ENCODE data around the gene KCNK15. TPM values are rescaled to one million over a fixed set of nuclear protein-coding genes. Genes with fewer than 3 reads are reported as not detected.
A peak's percentile ranks its signal among the peaks of the same experiment; 100 is the strongest.

Gene KCNK15
- total RNA-seq, 2 donors from 2014 or later, result 0.21 to 0.27 TPM

DNA sequence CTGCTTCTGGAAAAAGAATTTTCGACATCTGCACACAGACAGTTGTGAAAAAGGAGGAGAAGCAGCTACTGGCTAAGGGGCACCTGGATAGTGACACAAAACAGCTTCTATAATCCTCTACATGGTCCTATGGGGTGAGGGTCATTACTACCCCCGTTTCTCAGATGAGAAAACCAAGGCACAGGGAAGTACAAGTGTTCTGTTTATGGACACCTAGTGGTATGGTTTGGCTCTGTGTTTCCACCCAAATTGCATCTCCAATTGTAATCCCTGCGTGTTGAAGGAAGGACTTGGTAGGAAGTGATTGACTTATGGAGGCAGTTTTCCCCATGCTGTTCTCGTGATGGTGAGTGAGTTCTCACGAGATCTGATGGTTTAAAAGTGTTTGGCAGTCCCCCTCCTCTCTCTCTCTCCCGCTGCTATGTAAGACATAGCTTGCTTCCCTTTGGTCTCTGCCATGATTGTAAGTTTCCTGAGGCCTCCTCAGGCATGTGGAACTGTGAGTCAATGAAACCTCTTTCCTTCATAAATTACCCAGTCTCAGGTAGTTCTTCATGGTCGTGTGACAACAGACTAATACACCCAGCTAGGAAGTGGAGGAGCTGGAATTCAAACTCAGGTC is 2.5 kb upstream of the KCNK15 start:
- DNase-seq, result no peak
- no peak overlapping the region for H3K4me3 ChIP-seq
- no peak overlapping the region for H3K9ac ChIP-seq (ENCODE audit: low read depth in 2 of 2, low read length in 2 of 2)
- no peaks in the 10 kb centered on the region for H3K36me3 ChIP-seq
- H3K9me3 ChIP-seq, result no peaks in the 10 kb centered on the region
- peaks cover 16% of the 10 kb centered on the region for H3K27me3 ChIP-seq
- no peak overlapping the region for H3K27ac ChIP-seq
- no peak for TF ChIP-seq CTCF (IDR thresholded peaks at IDR 0.05)
- no peaks in the 10 kb centered on the region for H3K4me1 ChIP-seq
- intact Hi-C loops (cut with DNase I), result no loop called here

DNA sequence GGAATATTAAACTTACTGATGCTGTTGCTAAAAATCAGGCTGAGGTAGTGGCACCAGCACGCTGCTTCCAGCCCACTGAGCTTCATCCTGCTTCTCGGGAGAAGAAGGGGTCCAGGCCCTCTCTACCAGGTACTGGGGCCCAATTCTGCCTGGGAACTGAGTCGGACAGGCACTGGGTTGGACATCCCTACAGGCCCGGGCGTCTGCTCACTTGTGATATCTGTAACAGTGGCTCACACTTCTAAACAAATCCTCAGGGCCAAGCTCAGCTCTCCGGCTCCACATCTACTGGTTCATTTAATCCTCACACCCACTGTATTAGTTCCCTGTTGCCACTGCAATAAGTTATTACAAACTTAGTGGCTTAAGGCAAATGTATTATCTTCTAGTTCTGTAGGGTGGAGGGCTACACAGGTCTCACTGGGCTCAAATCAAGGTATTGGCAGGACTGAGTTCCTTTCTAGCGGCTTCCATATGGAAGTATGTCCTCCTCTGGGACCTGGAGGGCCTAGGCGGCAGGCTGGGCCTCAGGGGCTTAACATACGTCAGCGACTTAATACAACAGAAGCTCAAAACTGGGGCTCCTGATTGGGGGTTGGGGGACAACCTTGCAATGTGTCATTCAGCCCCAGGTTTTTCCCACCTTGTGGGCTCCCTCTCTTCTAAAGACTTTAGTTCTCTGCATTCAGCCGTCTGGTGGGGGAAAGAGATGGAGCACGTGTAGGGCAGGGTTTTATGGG is 1.6 kb upstream of the KCNK15 start:
- Histone ChIP-seq H3K27ac (no peak overlapping the region), H3K27me3 (peaks cover 16% of the 10 kb centered on the region), H3K36me3 (no peaks in the 10 kb centered on the region), H3K4me1 (no peaks in the 10 kb centered on the region), H3K9me3 (no peaks in the 10 kb centered on the region), H3K4me3 (no peak overlapping the region), H3K9ac (ENCODE audit: low read depth in 2 of 2, low read length in 2 of 2) (no peak overlapping the region)
- intact Hi-C loops (cut with DNase I), result no loop called here
- no peak for TF ChIP-seq CTCF (IDR thresholded peaks at IDR 0.05)
- DNase-seq, result no peak

DNA sequence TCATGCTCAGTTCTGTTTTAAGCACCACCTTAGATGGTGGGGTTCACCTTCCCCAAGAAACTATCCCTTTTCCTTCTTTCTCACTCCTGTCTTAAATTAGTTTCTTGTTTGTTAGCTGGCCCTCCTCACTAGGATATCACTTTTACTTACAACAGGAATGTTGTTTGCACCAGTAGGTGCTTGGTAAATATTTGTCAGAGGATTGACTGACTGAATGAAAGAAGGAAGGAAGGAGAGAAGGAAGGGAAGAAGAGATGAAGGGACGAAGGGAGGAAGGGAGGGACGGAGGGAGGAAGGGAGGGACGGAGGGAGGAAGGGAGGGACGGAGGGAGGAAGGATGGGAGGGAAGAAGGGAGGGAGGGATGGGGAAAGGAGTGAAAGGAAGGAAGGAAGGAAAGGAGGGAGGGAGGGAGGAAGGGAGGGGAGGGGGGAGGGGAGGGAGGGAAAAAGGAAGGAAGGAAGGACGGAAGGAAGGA is 505 bp upstream of the KCNK15 start:
- Histone ChIP-seq H3K9ac (ENCODE audit: low read depth in 2 of 2, low read length in 2 of 2) (no peak overlapping the region), H3K36me3 (no peaks in the 10 kb centered on the region), H3K9me3 (no peaks in the 10 kb centered on the region), H3K4me1 (no peaks in the 10 kb centered on the region), H3K27me3 (peaks cover 16% of the 10 kb centered on the region), H3K4me3 (no peak overlapping the region), H3K27ac (no peak overlapping the region)
- DNase-seq, result no peak
- intact Hi-C loops (cut with DNase I), result loop anchor here (5.0 kb wide), 1 partner anchor 122 kb away; no protein-coding TSS in a partner anchor
- TF ChIP-seq CTCF (IDR thresholded peaks at IDR 0.05), result no peak

- Histone ChIP-seq H3K36me3 (no peaks in the 10 kb centered on the region), H3K9ac (ENCODE audit: low read depth in 2 of 2, low read length in 2 of 2) (no peak overlapping the region), H3K4me3 (peak overlapping the region; percentile 56), H3K27me3 (peaks cover 16% of the 10 kb centered on the region), H3K4me1 (no peaks in the 10 kb centered on the region), H3K9me3 (no peaks in the 10 kb centered on the region), H3K27ac (no peak overlapping the region)
- intact Hi-C loops (cut with DNase I), result loop anchor here (5.0 kb wide), 1 partner anchor 121 kb away; no protein-coding TSS in a partner anchor
- DNase-seq, result no peak
- no peak for TF ChIP-seq CTCF (IDR thresholded peaks at IDR 0.05)
Measured at GRCh38 chr20:44746367-44747165, 901 bp downstream of the KCNK15 start.
